HG02938 (cell line): ENCODE measurements around the gene TCERG1L.

Experiments used
- ATAC-seq: cut with Tn5 transposase; IDR thresholded peaks from one replicate; pipeline ENCODE4 v1.9.1; 2021; ENCODE audit warnings: mild to moderate bottlenecking, moderate library complexity; ENCODE audit not compliant: unreplicated experiment

TCERG1L gene

GRCh38 chr10:131231323-131231964 is 80.1 kb downstream of the TCERG1L start:
- ATAC-seq: no peak

DNA sequence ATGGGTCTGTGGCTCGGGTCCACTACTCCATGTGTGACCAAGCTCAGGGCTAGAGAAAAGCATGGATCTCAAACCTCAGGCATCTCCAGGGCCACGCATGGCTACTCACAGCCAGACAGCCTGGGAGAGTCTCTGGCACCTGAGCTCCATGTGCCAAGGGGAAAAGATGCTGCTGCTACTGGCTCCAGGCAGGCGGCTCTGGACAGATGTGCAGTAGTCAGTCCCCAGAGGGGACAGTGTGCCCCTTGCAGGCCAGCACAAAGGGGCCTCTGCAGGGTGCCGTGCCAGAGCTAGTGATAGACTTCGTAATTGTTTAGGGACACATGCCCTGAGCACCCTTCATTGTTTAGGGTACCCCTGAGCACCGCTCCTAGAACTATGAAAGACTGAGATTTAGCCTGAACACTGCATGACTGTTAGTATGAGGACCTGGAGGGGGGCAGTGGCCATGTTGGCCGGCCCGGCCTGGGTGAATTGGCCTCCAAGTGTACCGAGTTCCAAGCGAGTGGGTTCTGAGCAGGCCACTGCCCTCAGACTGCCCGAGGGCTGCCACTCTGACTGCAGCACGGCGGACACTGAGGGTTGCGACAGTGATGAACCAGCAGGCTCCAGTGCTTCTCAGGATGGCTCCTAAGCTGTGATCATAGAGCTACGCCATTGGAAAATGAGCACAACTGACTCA is 80.7 kb downstream of the TCERG1L start:
- no peak for ATAC-seq

DNA sequence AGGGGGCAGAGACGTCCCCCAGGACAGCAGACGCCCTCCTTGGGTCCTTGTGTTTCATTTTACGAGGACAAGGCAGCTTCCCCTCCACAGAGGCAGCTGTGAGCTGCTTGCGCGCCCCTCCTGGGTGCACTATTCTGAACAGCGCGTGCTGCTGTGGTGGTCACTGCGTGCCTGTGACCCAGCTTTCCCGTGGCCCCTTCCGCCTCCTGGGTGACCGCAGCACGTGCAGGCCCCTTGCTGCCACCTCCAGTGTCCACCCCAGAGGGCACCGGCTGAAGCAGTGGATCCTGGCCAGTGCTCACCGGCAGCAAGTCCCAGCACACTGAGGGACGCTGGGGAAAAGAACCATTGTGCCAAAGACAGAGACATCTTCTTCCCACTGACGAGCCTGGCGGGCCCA is 81.4 kb downstream of the TCERG1L start:
- ATAC-seq: no peak

DNA sequence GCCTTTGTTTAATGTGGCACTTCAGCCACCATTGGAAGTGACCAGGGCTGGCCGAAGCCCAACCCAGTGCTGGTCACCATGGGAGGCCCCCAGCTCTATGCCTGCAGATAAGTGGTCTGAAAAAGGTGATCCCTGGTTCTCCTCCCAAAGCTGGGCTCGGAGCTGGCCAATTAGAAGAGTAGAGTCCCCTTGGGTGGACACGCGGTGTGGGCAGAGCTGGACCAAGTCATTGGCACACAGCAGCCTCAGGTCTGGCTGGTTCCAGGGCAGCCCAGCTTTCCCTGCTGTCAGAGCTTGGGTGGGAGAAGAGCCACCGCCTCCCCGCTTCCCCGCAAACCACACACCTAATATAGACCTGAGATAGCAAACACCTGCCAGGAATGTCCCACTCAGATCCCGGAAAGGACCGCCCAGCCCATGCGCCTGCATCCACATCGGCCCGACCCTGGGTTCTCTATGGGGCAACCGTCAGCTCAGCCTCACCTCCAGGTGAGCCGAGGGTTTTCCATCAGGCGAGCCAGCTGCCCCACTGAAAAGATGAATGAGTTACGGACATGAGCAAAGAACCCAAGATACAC is 84.3 kb downstream of the TCERG1L start:
- no peak for ATAC-seq

DNA sequence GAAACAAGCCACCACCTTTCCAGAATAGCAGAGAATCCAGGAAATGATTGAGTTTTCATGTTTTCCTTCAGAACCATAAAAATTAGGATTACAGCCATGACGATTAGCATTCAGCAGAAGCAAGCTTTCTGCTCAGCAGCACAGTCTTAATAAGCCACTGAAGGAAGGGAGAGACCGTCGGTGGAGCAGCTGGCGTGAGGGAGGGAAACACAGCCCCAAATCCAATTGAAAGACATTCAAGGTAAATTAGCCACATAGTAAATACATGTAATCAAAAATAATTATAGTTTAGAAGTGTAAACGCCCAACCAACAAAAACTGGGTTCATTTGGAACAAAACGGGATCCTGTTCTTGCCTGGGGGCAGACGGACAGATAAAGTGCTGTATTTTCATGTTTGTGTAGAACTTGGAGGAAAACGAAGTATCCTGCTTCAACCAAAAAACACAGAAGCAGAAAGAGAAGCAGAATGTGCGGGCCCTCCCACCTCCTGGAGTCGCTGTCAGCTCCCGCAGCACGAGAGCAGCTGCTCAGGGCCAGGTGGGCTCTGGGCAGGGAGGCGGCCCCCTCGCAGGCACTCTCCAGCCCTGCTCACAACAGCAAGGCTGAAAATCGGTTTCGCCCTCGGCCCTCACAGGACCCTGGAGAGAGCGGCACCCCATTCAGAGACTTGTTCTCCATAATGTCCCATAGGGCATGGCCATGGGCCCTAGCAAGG is 84.9 kb downstream of the TCERG1L start:
- no peak for ATAC-seq

DNA sequence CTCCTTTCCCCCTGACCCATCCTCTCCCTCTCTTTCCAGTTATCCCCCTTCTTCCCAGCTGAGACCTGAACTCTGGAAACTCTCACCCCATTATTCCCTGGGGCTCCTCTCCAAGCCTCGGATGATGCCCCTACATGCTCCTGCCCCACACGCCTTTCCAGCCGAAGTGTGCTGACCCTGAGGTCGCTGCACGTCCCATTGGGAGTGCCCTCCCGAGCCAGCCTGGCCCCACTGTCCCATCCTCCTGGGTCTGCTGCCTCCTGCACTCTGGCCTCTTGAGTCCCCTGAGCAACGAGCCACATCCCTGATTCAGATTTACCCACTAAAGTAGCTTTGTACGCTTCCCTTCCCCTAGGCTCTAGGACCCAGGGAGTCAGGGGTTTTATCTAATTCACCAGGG is 87.4 kb downstream of the TCERG1L start:
- ATAC-seq: no peak

DNA sequence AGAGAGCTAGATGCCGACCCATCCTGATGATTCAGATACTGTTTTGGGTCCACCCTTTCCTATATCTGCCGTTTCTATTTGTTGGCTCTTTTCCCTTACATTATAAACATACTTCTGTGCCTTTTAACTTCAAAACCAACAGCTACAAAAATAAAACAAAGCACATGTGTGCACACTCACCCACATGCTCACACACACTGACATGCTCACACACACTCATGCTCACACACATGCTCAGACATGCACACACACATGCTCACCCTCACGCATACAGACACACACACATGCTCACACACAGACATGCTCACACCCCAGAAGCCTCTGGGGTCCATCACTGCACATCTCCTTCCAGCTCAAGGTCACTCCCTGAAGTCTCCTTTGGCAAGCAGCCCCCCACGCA is 88.1 kb downstream of the TCERG1L start:
- no peak for ATAC-seq

DNA sequence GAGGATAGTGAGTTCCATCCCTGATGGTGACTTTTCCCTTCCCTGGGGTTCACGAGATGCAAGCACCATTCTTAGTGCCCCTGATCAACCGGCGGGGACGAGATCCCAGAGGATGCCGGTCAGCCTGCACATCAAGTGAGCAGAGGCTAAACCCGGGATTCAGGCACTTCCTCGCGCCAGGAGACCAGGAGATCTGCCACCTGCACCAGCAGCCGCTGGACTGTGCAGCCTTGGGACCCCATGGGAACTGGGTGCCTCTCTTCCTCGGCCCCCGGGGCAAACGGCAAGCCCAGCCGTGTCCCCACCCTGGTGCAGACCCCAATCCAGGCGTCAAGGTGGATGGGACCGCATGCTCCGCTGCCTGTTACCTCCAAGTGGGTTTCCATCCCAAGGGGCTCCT is 88.5 kb downstream of the TCERG1L start:
- no peak for ATAC-seq

- ATAC-seq: no peak
These were observed 89.8 kb downstream of the TCERG1L start for GRCh38 chr10:131221632-131222277.

- ATAC-seq: no peak
These were observed 90.8 kb downstream of the TCERG1L start for GRCh38 chr10:131220601-131221171.

DNA sequence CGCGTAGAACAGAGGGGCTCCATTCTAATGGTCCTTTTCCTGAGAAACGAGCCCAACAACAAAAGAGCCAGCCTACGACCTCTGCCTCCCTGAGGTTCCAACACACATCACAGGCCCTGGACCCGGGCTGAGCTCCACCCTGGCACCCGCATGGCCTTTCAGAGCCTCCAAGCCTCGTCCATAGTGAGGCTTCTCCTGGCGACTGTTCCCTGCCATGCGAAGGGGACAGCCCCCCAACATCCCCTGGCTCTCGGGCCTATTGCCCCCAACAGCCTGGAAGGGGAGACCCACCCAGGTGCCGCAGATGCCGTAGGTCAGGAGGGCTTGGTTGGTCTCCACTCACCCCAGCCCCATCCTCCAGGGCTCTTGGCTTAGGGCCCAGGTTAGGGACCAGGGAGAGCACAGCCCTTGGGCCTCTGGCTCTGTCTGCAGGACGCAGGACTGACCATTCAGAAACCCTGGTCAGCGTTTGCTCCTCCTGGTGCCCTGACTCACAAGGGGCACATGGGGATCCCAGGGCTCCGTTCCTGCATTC is 91.5 kb downstream of the TCERG1L start:
- no peak for ATAC-seq

GRCh38 chr10:131219584-131219886 is 92.0 kb downstream of the TCERG1L start:
- no peak for ATAC-seq

DNA sequence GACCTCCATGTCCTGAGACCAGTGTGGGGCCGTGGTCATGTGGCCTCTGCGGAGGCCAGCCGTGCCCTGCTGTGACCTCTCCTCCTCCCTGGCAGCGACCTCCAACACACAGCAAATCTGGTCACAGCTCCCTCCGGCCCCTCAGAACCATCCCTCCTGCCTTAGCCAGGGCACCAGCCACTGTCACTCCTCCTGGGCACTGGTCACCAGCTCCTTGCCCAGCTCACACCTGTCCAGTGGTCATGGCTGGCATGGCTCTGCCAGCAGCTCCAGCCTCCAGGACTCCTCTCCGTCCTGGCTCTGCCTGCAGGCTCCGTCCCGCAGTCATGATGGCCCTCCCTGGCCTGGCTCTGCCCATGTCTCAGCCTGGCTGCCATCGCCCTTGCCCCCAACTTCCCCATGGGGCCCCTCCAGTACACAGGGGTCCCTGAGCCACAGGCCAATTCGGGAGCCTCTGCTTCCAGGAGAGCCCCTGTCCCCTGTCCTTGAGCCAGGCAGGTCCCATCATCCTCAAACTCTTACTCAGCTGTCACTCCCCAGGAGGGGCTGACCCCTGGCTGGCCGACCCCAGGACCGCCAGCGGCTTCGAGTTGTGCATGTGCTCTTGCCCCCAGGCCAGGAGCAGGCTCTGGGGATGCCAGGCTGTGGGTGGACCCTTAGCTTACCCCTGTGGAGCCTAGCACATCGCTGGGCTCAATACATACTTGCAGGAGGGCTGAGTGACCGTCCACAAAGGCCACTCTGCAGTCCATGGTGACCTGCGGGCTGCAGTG is 92.5 kb downstream of the TCERG1L start:
- no peak for ATAC-seq

- no peak for ATAC-seq
These were observed 94.8 kb downstream of the TCERG1L start for GRCh38 chr10:131216681-131217230.

- ATAC-seq: no peak
These were observed 95.7 kb downstream of the TCERG1L start for GRCh38 chr10:131215776-131216175.

DNA sequence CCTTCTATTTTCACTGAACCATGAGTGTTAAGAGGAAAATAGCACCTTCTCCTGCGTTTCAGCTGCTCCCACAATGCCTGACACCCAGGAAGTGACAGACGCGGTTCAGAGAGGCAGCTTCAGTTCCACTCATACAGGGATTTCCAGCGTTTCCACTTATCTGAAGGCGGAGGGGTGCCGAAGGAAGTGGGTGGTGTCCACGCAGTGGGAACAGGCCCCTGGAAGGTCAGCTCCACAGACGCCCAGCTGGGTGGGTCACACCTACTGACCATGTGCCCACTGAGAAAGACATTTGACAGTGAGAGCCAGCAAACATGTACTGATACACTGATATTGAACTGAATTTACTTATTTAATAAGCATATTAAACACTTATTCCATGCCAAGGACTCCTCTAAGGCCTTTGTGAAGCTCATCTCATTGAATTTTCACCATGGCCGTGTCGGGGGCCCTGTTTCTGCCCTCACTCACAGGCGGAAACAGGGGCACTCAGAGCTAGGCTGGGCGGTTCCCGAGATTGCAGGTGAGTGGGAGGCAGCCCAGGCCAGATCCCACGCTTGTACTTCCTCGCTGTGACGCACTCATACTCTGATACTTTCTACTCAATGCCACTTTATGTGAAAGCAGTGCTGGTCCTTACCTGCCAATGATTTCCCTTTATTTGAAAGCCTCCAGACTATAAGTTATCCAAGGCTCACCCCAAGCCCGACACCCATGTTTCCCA is 96.8 kb downstream of the TCERG1L start:
- no peak for ATAC-seq

GRCh38 chr10:131213741-131214505 is 97.6 kb downstream of the TCERG1L start:
- ATAC-seq: no peak

DNA sequence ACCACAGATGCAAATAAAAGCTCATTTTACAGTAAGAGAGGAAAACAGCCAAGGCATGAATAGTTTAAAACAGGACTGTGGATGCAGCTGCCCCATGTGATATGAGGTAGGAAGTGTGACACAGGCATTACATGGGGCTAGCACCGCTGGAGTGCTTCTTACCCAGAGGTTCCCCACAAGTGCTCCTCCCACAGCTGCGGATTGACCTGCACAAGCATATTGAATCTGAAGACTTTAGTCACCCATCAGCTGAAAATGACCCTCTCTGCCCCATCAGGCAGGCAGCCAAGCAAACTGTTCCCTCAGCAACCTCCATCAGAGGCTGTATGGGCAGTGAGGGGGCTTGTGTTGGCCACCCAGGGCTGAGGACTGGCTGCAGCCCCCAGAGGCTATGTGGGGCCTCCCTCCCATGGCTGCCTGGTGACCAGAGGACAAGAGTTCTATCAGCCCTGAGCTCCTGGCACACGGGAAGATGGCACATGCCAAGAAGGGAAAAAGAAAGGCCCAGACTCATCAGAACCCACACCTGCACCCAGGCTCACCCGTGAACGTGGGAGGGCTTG is 98.7 kb downstream of the TCERG1L start:
- ATAC-seq: no peak
